ENCODE results near the gene MAP4K4.

DNA sequence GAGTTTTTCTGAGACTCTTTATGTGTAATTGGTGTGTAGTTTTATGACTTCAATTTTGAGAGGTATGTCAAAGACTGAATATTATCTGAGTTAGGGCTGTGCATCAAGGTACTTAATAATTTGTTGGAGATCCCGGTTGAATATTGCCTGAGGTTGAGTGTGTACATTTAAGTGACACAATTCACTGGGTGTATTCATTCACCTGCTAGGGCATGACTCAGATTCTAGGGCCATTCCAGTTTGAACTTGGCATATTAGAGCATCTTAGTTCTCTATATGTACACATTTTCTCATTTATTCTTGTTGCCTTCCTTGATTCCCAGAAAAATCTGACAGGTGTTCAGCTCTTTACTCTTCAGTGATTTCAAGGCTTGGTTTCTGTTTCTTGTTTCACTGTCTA is 12.5 kb downstream of the MAP4K4 start:
- TF ChIP-seq EZH2 (IDR thresholded peaks at IDR 0.05; ENCODE audit: insufficient read depth, poor library complexity, severe bottlenecking) (no peak), EZH2phosphoT487 (IDR thresholded peaks at IDR 0.05; ENCODE audit: insufficient read depth, low read depth) (no peak)

Measured in GM23248 (cell line).